Measurements from ENCODE around the gene PARP4. TPM values are rescaled to one million over a fixed set of nuclear protein-coding genes. Genes with fewer than 3 reads are reported as not detected.
A peak's percentile ranks its signal among the peaks of the same experiment; 100 is the strongest.

Gene PARP4
- total and polyA plus RNA-seq, 2 donors (not counting 1 experiment from before 2014, with no cell fraction given), result 41.2 to 41.8 TPM

DNA sequence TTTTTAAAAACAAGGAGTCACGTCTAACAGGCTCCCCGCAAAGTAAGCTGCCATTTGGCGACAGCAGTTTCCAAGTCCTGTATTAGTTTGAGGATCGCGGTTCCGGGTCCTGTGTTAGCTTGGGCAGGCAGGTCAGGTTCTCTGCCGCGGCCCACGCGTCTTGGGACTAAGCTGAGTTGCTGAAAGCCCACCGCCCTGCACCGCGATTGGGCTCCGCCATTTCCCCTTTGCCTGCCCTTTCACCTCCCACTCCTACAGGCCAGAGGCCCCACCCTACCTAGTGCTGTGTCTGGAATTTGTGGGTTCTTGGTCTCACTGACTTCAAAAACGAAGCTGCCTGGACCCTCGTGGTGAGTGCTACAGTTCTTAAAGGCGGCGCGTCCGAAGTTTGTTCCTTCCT lies 6.8 kb downstream of the PARP4 start:
- H3K79me2 ChIP-seq (ENCODE audit: control insufficient read depth, insufficient read depth, low read length), result peaks cover 65% of the 10 kb centered on the region
- no peak overlapping the region for H3K27ac ChIP-seq (ENCODE audit: insufficient read depth, low read length)
- H4K20me1 ChIP-seq (ENCODE audit: control insufficient read depth, extremely low read depth, insufficient read depth, low read length), result no peaks in the 10 kb centered on the region
- H3K4me3 ChIP-seq (replicated peaks in 1 of 4; ENCODE audit: control extremely low read depth in 1 of 4, insufficient read depth in 1 of 4, low read depth in 3 of 4, low read length in 4 of 4), result no peak overlapping the region
- H3K27me3 ChIP-seq (ENCODE audit: control insufficient read depth, insufficient read depth, low read length), result no peaks in the 10 kb centered on the region
- H3K9ac ChIP-seq (ENCODE audit: insufficient read depth, low read length), result no peak overlapping the region
- TF ChIP-seq, protein P1, sequence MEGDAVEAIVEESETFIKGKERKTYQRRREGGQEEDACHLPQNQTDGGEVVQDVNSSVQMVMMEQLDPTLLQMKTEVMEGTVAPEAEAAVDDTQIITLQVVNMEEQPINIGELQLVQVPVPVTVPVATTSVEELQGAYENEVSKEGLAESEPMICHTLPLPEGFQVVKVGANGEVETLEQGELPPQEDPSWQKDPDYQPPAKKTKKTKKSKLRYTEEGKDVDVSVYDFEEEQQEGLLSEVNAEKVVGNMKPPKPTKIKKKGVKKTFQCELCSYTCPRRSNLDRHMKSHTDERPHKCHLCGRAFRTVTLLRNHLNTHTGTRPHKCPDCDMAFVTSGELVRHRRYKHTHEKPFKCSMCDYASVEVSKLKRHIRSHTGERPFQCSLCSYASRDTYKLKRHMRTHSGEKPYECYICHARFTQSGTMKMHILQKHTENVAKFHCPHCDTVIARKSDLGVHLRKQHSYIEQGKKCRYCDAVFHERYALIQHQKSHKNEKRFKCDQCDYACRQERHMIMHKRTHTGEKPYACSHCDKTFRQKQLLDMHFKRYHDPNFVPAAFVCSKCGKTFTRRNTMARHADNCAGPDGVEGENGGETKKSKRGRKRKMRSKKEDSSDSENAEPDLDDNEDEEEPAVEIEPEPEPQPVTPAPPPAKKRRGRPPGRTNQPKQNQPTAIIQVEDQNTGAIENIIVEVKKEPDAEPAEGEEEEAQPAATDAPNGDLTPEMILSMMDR (conservative IDR thresholded peaks at IDR 0.05 in 1 of 2, IDR thresholded peaks at IDR 0.05 in 1 of 2; ENCODE audit: low read depth in 1 of 2, low read length in 2 of 2), result no peak
- TF ChIP-seq EZH2 (IDR thresholded peaks at IDR 0.05; ENCODE audit: low read length, missing control alignments), result no peak
- no peaks in the 10 kb centered on the region for H3K9me3 ChIP-seq (ENCODE audit: control insufficient read depth, insufficient read depth, low read depth, low read length)
- no peak for DNase-seq (ENCODE audit: low read depth in 2 of 2)
- H2AFZ ChIP-seq (ENCODE audit: low read length), result no peak overlapping the region
- no peaks in the 10 kb centered on the region for H3K36me3 ChIP-seq (ENCODE audit: control insufficient read depth, insufficient read depth, low read length)
- no peak overlapping the region for H3K4me2 ChIP-seq (ENCODE audit: extremely low read depth, insufficient read depth, low read length)
- H3K4me1 ChIP-seq (ENCODE audit: control insufficient read depth, extremely low read depth, insufficient read depth, low read length), result peaks cover 8% of the 10 kb centered on the region

DNA sequence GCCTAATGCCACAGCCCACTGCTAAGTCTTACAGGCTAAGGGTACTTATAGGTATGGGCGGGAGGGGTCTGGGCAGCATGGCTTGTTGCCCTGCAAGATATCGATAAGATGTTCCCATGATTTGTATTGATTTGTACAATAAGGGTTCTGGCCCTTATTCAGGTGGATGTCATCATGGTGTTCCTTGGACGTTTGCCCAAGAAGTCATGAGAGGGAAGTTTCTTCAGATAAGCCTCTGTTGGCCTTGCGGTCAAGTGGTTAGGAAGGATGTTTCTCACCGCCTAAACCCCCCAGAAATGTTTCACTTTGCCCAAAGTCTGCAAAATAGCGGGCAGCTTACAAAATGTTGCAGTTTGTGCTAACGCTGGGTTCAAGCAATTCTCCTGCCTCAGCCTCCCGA lies 7.3 kb downstream of the PARP4 start:
- Histone ChIP-seq H3K79me2 (ENCODE audit: control insufficient read depth, insufficient read depth, low read length) (peaks cover 60% of the 10 kb centered on the region), H3K27ac (ENCODE audit: insufficient read depth, low read length) (no peak overlapping the region), H3K4me3 (replicated peaks in 1 of 4; ENCODE audit: control extremely low read depth in 1 of 4, insufficient read depth in 1 of 4, low read depth in 3 of 4, low read length in 4 of 4) (no peak overlapping the region), H3K9ac (ENCODE audit: insufficient read depth, low read length) (no peak overlapping the region), H4K20me1 (ENCODE audit: control insufficient read depth, extremely low read depth, insufficient read depth, low read length) (no peaks in the 10 kb centered on the region), H3K36me3 (ENCODE audit: control insufficient read depth, insufficient read depth, low read length) (no peaks in the 10 kb centered on the region), H3K9me3 (ENCODE audit: control insufficient read depth, insufficient read depth, low read depth, low read length) (no peaks in the 10 kb centered on the region), H3K4me1 (ENCODE audit: control insufficient read depth, extremely low read depth, insufficient read depth, low read length) (peaks cover 10% of the 10 kb centered on the region), H3K27me3 (ENCODE audit: control insufficient read depth, insufficient read depth, low read length) (no peaks in the 10 kb centered on the region), H2AFZ (ENCODE audit: low read length) (no peak overlapping the region), H3K4me2 (ENCODE audit: extremely low read depth, insufficient read depth, low read length) (no peak overlapping the region)
- peak in 1 of 2 donors; percentile 31 for DNase-seq (ENCODE audit: low read depth in 2 of 2)
- no peak for TF ChIP-seq EZH2 (IDR thresholded peaks at IDR 0.05; ENCODE audit: low read length, missing control alignments)
- TF ChIP-seq, protein P1 (conservative IDR thresholded peaks at IDR 0.05 in 1 of 2, IDR thresholded peaks at IDR 0.05 in 1 of 2; ENCODE audit: low read depth in 1 of 2, low read length in 2 of 2), result no peak

GRCh38 chr13:24503379-24503696 lies 9.2 kb downstream of the PARP4 start:
- Histone ChIP-seq H3K27ac (ENCODE audit: insufficient read depth, low read length) (no peak overlapping the region), H3K4me1 (ENCODE audit: control insufficient read depth, extremely low read depth, insufficient read depth, low read length) (peaks cover 10% of the 10 kb centered on the region), H3K36me3 (ENCODE audit: control insufficient read depth, insufficient read depth, low read length) (no peaks in the 10 kb centered on the region), H3K4me2 (ENCODE audit: extremely low read depth, insufficient read depth, low read length) (no peak overlapping the region), H4K20me1 (ENCODE audit: control insufficient read depth, extremely low read depth, insufficient read depth, low read length) (no peaks in the 10 kb centered on the region), H2AFZ (ENCODE audit: low read length) (no peak overlapping the region), H3K9ac (ENCODE audit: insufficient read depth, low read length) (no peak overlapping the region), H3K9me3 (ENCODE audit: control insufficient read depth, insufficient read depth, low read depth, low read length) (no peaks in the 10 kb centered on the region), H3K27me3 (ENCODE audit: control insufficient read depth, insufficient read depth, low read length) (no peaks in the 10 kb centered on the region), H3K79me2 (ENCODE audit: control insufficient read depth, insufficient read depth, low read length) (peaks cover 42% of the 10 kb centered on the region), H3K4me3 (replicated peaks in 1 of 4; ENCODE audit: control extremely low read depth in 1 of 4, insufficient read depth in 1 of 4, low read depth in 3 of 4, low read length in 4 of 4) (no peak overlapping the region)
- TF ChIP-seq, protein P1 (conservative IDR thresholded peaks at IDR 0.05 in 1 of 2, IDR thresholded peaks at IDR 0.05 in 1 of 2; ENCODE audit: low read depth in 1 of 2, low read length in 2 of 2), result no peak
- TF ChIP-seq EZH2 (IDR thresholded peaks at IDR 0.05; ENCODE audit: low read length, missing control alignments), result no peak
- DNase-seq (ENCODE audit: low read depth in 2 of 2), result no peak

Measured in fibroblast of lung (primary cell).